GM12872 (cell line): Measurements from ENCODE around the gene TERB1.

Source experiments
- CTCF ChIP-seq: IDR thresholded peaks from 3 replicates; pipeline ENCODE4 v1.5.1; 2011; ENCODE audit warnings: low read depth, mild to moderate bottlenecking, low read length, moderate library complexity; ENCODE audit not compliant: insufficient read depth

TERB1 gene

GRCh38 chr16:66790130-66790733, 11.2 kb downstream of the TERB1 start:
- TF ChIP-seq CTCF: no peak

- TF ChIP-seq CTCF: no peak
Observed at GRCh38 chr16:66787427-66787826, 14.0 kb downstream of the TERB1 start.

DNA sequence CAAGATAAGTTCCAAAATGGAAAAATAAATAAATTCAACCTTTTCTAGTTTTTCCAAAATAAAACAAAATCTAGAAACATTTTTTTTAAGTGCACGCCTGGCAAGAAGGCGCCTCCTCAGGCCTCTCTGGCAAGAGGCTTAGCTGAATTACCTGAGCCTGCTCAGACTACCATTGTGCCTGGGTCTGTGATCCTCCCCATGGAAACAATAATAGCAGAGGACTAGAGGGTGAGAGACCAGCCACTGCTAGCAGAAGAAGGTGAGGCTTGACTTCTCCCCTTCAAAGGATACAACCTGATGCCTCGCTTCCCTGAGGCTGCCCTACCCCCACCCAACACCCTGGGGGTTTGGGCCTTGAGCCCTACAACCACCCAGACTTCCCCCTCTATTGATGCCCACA, 14.8 kb downstream of the TERB1 start:
- TF ChIP-seq CTCF: no peak

- TF ChIP-seq CTCF: no peak
Observed at GRCh38 chr16:66776457-66776856, 24.9 kb downstream of the TERB1 start.

- TF ChIP-seq CTCF: no peak
Observed at GRCh38 chr16:66774981-66775380, 26.4 kb downstream of the TERB1 start.

- TF ChIP-seq CTCF: no peak
Observed at GRCh38 chr16:66758086-66758485, 43.3 kb downstream of the TERB1 start.

GRCh38 chr16:66754819-66755218, 46.6 kb downstream of the TERB1 start:
- TF ChIP-seq CTCF: no peak
